Peyer's patch (tissue), 4 donors: ENCODE results near the gene SLC38A11. TPM values are rescaled to one million over a fixed set of nuclear protein-coding genes. Genes with fewer than 3 reads are reported as not detected.

Experiments used
- DNase-seq, 3 donors: peaks; one replicate each; pipeline ENCODE4 v3.0.0-alpha.2; 2017 to 2019
- H3K27ac ChIP-seq, 4 donors: fragments of 200-600 bp; sonication (generic); one replicate each; pipeline ENCODE4 v1.5.1; 2016 to 2019
- H3K27me3 ChIP-seq, 2 donors: fragments of 200-600 bp; sonication (generic); one replicate each; pipeline ENCODE4 v1.5.1; 2019
- H3K36me3 ChIP-seq, 3 donors: fragments of 200-600 bp; sonication (generic); one replicate each; pipeline ENCODE4 v1.5.1; 2016 to 2019
- H3K4me1 ChIP-seq, 4 donors: fragments of 200-600 bp; sonication (generic); one replicate each; pipeline ENCODE4 v1.5.1; 2016 to 2019
- H3K4me3 ChIP-seq, 4 donors: fragments of 200-600 bp; sonication (generic); 1 replicate in 3 of 4; 2 replicates in 1 of 4; pipeline ENCODE4 v1.5.1; 2016 to 2019; ENCODE audit warnings: mild to moderate bottlenecking in 1 of 4
- H3K9me3 ChIP-seq, 4 donors: fragments of 200-600 bp; sonication (generic); one replicate each; pipeline ENCODE4 v1.5.1; 2016 to 2019; ENCODE audit warnings: mild to moderate bottlenecking in 1 of 4
- POLR2A ChIP-seq, 2 donors: fragments of 450-650 bp; IDR thresholded peaks; one replicate each; pipeline ENCODE4 v1.5.1; 2017; ENCODE audit warnings: antibody characterized with exemption in 2 of 2, mild to moderate bottlenecking in 2 of 2, moderate library complexity in 2 of 2
- total RNA-seq, 4 donors: library from RNA; depleted of rRNA; stranded (reverse); fragments of >200 nt; gene quantifications; one replicate each; pipeline ENCODE4 v1.1.0, GENCODE V29; 2016
- TF ChIP-seq, protein P1 (sequence below), 6 experiments: fragments of 450-650 bp in 4 of 6; fragments of 200-600 bp in 2 of 6; sonication (generic) in 1 of 6; IDR thresholded peaks; one replicate each; pipeline ENCODE4 v1.5.1; 2017 to 2019; ENCODE audit warnings: antibody characterized with exemption in 6 of 6, mild to moderate bottlenecking in 3 of 6, moderate library complexity in 1 of 6

Gene SLC38A11
- total RNA-seq, 4 donors from 2014 or later, result 3.2 to 13.1 (median 7.0) TPM; not detected in 1

DNA sequence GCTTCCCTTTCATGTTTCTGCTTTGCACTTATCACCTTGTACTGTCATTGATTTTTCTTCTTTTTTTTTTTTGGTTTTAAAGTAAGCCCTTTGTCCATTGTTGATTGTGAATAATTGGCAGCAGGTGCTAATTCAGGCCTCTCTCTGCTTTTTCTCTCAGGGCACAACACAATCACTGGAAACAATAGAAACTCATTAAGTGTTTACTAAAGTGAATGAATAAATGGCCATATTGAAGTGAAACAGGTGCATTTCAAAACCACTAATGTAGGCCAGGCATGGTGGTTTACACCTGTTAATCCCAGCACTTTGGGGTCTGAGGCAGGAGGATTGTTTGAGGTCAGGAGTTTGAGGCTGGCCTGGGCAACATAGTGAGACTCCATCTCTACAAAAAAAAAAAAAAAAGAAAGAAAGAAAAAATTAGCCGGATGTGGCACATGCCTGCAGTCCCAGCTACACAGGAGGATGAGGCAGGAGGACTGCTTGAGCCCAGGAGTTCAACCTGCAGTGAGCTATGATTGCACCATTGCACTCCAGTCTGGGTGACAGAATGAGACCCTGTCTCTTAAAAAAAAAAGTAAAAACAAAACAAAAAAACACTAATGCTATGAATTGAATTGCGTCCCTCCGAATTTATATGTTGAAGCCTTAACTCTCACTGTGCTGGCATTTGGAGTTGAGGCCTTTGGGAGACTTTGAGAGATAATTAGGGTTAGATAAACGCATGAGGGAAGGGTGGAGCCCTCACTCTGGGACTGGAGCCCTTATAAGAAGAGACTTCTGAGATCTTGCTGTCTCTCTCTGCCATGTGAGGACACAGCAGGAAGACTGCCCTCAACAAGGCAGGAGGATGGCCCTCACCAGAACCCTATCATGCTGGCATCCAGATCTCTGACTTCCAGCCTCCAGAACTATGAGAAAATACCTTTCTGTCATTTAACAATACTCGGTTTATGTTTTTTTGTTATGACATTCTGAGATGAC, 19.9 kb downstream of the SLC38A11 start:
- H3K9me3 ChIP-seq, result no peaks in the 10 kb centered on the region
- H3K4me3 ChIP-seq, result no peak overlapping the region
- H3K4me1 ChIP-seq, result peaks cover 0 to 7% (median 0%) of the 10 kb centered on the region in 4 donors
- no peaks in the 10 kb centered on the region for H3K36me3 ChIP-seq
- no peaks in the 10 kb centered on the region for H3K27me3 ChIP-seq
- TF ChIP-seq POLR2A (IDR thresholded peaks at IDR 0.05), result no peak
- TF ChIP-seq, protein P1, sequence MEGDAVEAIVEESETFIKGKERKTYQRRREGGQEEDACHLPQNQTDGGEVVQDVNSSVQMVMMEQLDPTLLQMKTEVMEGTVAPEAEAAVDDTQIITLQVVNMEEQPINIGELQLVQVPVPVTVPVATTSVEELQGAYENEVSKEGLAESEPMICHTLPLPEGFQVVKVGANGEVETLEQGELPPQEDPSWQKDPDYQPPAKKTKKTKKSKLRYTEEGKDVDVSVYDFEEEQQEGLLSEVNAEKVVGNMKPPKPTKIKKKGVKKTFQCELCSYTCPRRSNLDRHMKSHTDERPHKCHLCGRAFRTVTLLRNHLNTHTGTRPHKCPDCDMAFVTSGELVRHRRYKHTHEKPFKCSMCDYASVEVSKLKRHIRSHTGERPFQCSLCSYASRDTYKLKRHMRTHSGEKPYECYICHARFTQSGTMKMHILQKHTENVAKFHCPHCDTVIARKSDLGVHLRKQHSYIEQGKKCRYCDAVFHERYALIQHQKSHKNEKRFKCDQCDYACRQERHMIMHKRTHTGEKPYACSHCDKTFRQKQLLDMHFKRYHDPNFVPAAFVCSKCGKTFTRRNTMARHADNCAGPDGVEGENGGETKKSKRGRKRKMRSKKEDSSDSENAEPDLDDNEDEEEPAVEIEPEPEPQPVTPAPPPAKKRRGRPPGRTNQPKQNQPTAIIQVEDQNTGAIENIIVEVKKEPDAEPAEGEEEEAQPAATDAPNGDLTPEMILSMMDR (IDR thresholded peaks at IDR 0.05), result no peak
- DNase-seq, result no peak
- no peak overlapping the region for H3K27ac ChIP-seq

DNA sequence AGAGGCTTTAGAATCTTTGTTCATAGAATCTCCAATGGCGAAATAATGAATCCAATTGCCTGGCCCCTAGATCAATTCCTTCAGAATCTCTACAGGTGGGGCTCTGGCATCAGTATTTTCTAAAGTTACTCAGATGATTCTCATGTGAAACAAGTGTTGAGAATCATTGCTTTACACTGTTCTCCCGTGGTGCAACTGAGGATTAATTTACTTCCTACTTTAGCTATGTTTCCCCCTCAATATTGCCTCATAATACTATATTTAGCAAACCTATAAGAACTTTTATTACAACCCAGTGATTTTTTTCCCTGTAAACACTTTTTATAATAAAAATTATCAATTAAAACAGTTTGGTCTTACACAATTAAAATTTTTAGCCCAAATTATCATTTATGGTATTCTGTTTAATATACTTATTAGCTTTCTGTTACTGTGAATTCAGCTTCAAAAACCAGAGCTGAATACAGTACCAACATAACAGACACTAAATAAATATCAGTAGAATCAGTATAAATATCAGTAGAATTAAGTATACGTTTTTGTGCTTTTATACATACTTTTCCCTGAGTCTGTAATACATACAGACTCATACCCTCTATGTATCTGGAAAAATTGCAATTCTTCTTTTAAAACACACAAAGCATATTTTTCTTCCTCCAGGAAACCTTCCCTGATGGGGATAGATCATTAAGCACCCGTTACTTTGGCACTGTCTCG, 20.8 kb downstream of the SLC38A11 start:
- Histone ChIP-seq H3K27ac (no peak overlapping the region), H3K4me3 (no peak overlapping the region), H3K27me3 (no peaks in the 10 kb centered on the region), H3K9me3 (no peaks in the 10 kb centered on the region), H3K36me3 (no peaks in the 10 kb centered on the region), H3K4me1 (peaks cover 0 to 7% (median 0%) of the 10 kb centered on the region in 4 donors)
- no peak for DNase-seq
- no peak for TF ChIP-seq POLR2A (IDR thresholded peaks at IDR 0.05)
- TF ChIP-seq, protein P1 (IDR thresholded peaks at IDR 0.05), result no peak

DNA sequence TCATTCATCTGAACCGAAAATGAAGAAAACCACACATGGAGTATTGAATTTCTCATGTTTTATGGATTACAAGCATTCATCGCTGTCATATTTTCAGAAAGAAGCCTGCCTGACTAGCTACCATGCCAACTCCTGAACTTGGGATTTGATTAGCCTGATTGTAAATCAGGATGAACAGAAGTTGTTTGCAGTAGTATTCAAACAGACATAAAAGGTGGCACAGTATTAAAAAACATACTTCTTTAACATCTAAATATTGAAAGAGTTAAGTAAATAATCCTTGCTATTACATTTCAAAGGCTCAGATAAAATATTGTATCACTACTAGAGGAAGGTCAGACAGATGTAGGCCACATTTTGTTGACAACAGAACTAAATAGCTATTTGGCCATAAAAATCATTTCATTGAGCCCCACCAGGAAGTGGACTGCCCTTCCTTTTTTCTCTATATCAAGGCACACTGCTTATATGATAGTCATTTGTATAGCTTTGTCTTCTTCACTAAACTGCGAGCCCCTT, 21.6 kb downstream of the SLC38A11 start:
- Histone ChIP-seq H3K27ac (no peak overlapping the region), H3K9me3 (no peaks in the 10 kb centered on the region), H3K4me3 (no peak overlapping the region), H3K27me3 (no peaks in the 10 kb centered on the region), H3K4me1 (peaks cover 0 to 7% (median 0%) of the 10 kb centered on the region in 4 donors), H3K36me3 (no peaks in the 10 kb centered on the region)
- no peak for TF ChIP-seq POLR2A (IDR thresholded peaks at IDR 0.05)
- TF ChIP-seq, protein P1 (IDR thresholded peaks at IDR 0.05), result no peak
- DNase-seq, result no peak

DNA sequence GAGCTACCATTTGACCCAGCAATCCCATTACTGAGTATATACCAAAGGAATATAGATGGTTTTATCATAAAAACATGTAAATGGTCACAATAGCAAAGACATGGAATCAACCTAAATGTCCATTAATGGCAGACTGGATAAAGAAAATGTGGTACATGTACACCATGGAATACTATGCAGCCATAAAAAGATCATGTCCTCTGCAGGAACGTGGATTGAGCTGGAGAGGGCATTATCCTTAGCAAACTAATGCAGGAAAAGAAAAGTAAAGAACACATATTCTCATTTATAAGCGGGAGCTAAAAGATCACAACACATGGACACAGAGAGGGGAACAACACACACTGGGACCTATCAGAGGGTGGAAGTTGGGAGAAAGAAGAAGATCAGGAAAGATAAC, 22.9 kb downstream of the SLC38A11 start:
- H3K36me3 ChIP-seq, result no peaks in the 10 kb centered on the region
- H3K4me3 ChIP-seq, result no peak overlapping the region
- TF ChIP-seq POLR2A (IDR thresholded peaks at IDR 0.05), result no peak
- TF ChIP-seq, protein P1 (IDR thresholded peaks at IDR 0.05), result no peak
- no peaks in the 10 kb centered on the region for H3K9me3 ChIP-seq
- no peak for DNase-seq
- no peak overlapping the region for H3K27ac ChIP-seq
- H3K4me1 ChIP-seq, result peaks cover 0 to 7% (median 0%) of the 10 kb centered on the region in 4 donors
- no peaks in the 10 kb centered on the region for H3K27me3 ChIP-seq

DNA sequence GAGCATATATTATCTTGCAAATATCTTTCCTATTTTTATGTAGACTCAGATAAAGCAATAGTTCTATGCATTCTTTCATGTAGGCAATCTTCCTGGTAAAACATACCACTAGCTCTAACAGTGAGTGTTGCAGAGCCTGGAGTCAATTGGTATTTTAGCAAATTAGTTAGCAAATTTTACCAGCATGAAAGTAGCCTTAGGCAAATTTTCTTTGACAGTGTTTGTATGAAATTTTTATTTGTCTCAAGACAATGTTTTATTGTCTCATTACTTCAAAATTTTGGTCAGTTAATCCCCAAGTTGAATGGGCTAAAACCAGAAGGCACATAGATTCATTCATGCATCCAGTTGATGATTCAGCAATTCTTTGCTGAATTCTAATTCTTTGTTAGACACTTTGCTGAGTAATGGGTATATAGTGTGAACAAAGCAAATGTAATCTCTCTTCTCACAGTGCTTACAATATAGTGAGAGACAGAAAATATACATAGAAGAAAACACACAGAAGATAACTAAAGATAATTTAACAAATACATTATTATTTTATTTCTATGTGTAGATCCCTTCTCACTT, 27.1 kb downstream of the SLC38A11 start:
- no peak overlapping the region for H3K4me3 ChIP-seq
- H3K36me3 ChIP-seq, result no peaks in the 10 kb centered on the region
- TF ChIP-seq, protein P1 (IDR thresholded peaks at IDR 0.05), result no peak
- TF ChIP-seq POLR2A (IDR thresholded peaks at IDR 0.05), result no peak
- H3K4me1 ChIP-seq, result no peaks in the 10 kb centered on the region
- H3K27me3 ChIP-seq, result no peaks in the 10 kb centered on the region
- no peaks in the 10 kb centered on the region for H3K9me3 ChIP-seq
- no peak for DNase-seq
- no peak overlapping the region for H3K27ac ChIP-seq
